Neuronal stem cell (in vitro differentiated cells): ENCODE measurements around the gene TBC1D22B.

ENCODE experiments used
- DNase-seq: peaks from one replicate; pipeline ENCODE4 v3.0.0-alpha.2; 2013; ENCODE audit warnings: low spot score
- H2AFZ ChIP-seq: one replicate; pipeline ENCODE4 v1.6.1; 2013; ENCODE audit warnings: mild to moderate bottlenecking, low read length, inconsistent platforms
- H2AK5ac ChIP-seq: 2 replicates; pipeline ENCODE4 v1.6.1; 2013; ENCODE audit warnings: low read depth, mild to moderate bottlenecking, inconsistent platforms, low read length, moderate library complexity, mixed read lengths
- H2BK120ac ChIP-seq: 2 replicates; pipeline ENCODE4 v1.6.1; 2013; ENCODE audit warnings: low read depth, mild to moderate bottlenecking, inconsistent platforms, low read length, moderate library complexity, mixed read lengths
- H2BK12ac ChIP-seq: one replicate; pipeline ENCODE4 v1.6.1; 2013; ENCODE audit warnings: low read length, inconsistent platforms
- H2BK15ac ChIP-seq: 2 replicates; pipeline ENCODE4 v1.6.1; 2013; ENCODE audit warnings: mild to moderate bottlenecking, low read length, inconsistent platforms, mixed read lengths
- H2BK5ac ChIP-seq: one replicate; pipeline ENCODE4 v1.6.1; 2013; ENCODE audit warnings: inconsistent platforms, mild to moderate bottlenecking, low read length, moderate library complexity
- H3K14ac ChIP-seq: one replicate; pipeline ENCODE4 v1.6.1; 2013; ENCODE audit warnings: low read length, inconsistent platforms
- H3K18ac ChIP-seq: 2 replicates; pipeline ENCODE4 v1.6.1; 2013; ENCODE audit warnings: low read length, inconsistent platforms
- H3K23ac ChIP-seq: 2 replicates; pipeline ENCODE4 v1.6.1; 2013; ENCODE audit warnings: low read depth, mild to moderate bottlenecking, mixed read lengths, low read length, inconsistent platforms; ENCODE audit not compliant: poor library complexity
- H3K27ac ChIP-seq: replicated peaks from 3 replicates; pipeline ENCODE4 v1.5.1; 2013; ENCODE audit warnings: low read length, inconsistent platforms
- H3K27me3 ChIP-seq, 3 experiments: 2 replicates each; pipeline ENCODE4 v1.6.1; 2013; ENCODE audit warnings: low read length in 3 of 3, mild to moderate bottlenecking in 2 of 3, inconsistent platforms in 1 of 3, low read depth in 1 of 3, mixed read lengths in 1 of 3, moderate library complexity in 1 of 3; ENCODE audit not compliant: control insufficient read depth in 3 of 3, insufficient read depth in 3 of 3
- H3K36me3 ChIP-seq, 2 donors: replicated peaks in 1 of 2; 2 replicates each; pipeline ENCODE4 v1.6.1; 2013; ENCODE audit warnings: low read length in 2 of 2; ENCODE audit not compliant: control insufficient read depth in 2 of 2, insufficient read depth in 2 of 2
- H3K4ac ChIP-seq: 2 replicates; pipeline ENCODE4 v1.6.1; 2013; ENCODE audit warnings: inconsistent platforms, mild to moderate bottlenecking, low read length, moderate library complexity
- H3K4me1 ChIP-seq, 2 donors: 1 replicate in 1 of 2; 2 replicates in 1 of 2; pipeline ENCODE4 v1.6.1; 2013; ENCODE audit warnings: low read length in 2 of 2, low read depth in 1 of 2; ENCODE audit not compliant: control insufficient read depth in 2 of 2, insufficient read depth in 1 of 2
- H3K4me2 ChIP-seq: one replicate; pipeline ENCODE4 v1.6.1; 2013; ENCODE audit warnings: mild to moderate bottlenecking, low read length, inconsistent platforms; ENCODE audit not compliant: insufficient read depth, poor library complexity, severe bottlenecking
- H3K4me3 ChIP-seq, 2 donors: 2 replicates each; pipeline ENCODE4 v1.5.1; 2013; ENCODE audit warnings: low read length in 2 of 2, mild to moderate bottlenecking in 2 of 2, inconsistent platforms in 1 of 2, moderate library complexity in 1 of 2
- H3K79me1 ChIP-seq: one replicate; pipeline ENCODE4 v1.6.1; 2013; ENCODE audit warnings: low read depth, mild to moderate bottlenecking, inconsistent platforms, low read length, moderate library complexity
- H3K9ac ChIP-seq: one replicate; pipeline ENCODE4 v1.6.1; 2013; ENCODE audit warnings: mild to moderate bottlenecking, low read depth, low read length, inconsistent platforms; ENCODE audit not compliant: poor library complexity
- H3K9me3 ChIP-seq, 2 donors: replicated peaks in 1 of 2; 2 replicates each; pipeline versions ENCODE3 to v1.6.1; 2013; ENCODE audit warnings: low read length in 2 of 2, mild to moderate bottlenecking in 2 of 2, inconsistent platforms in 1 of 2, low read depth in 1 of 2, mixed read lengths in 1 of 2, moderate library complexity in 1 of 2; ENCODE audit not compliant: control insufficient read depth in 2 of 2, insufficient read depth in 1 of 2
- H4K8ac ChIP-seq: one replicate; pipeline ENCODE4 v1.6.1; 2013; ENCODE audit warnings: low read depth, mild to moderate bottlenecking, inconsistent platforms, low read length, moderate library complexity
- H4K91ac ChIP-seq: one replicate; pipeline ENCODE4 v1.6.1; 2013; ENCODE audit warnings: low read length, low read depth, mild to moderate bottlenecking, inconsistent platforms; ENCODE audit not compliant: poor library complexity
- WGBS, 2 donors: extraction: QIAGEN DNeasy Blood & Tissue Kit; methylation state at CpG; one replicate each; pipeline ENCODE4 v1.1.7; 2013; ENCODE audit warnings: missing lambda C conversion rate in 2 of 2, mixed read lengths in 1 of 2; ENCODE audit not compliant: insufficient read length in 2 of 2, insufficient replicate concordance in 1 of 2; ENCODE audit errors: extremely low coverage in 2 of 2; 5-methylcytosine and 5-hydroxymethylcytosine counted together

The TBC1D22B gene

DNA sequence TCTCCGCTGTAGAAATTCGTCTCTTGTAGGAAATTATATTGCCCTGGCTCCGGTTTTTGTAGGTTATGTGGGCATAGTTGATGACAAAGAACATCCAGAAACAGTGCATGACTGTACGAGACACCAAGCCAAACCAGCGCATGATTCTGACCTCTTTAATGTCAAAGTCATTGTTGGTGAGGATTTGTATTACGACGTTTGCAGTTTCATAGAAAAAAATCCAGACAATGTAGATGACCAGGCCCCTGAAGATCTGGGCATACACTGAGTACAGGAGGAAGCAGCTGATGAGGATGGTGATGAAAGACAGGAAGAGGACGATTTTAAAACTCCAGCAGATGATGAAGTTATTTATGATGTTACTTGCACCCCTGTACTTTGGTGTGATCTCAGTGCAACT lies 39.1 kb upstream of the TBC1D22B start:
- H3K23ac ChIP-seq = no peak overlapping the region
- H4K8ac ChIP-seq = no peak overlapping the region
- H3K27me3 ChIP-seq = peaks cover 0 to 3% (median 0%) of the 10 kb centered on the region in 3 experiments
- H2BK15ac ChIP-seq = no peak overlapping the region
- no peak overlapping the region for H3K4me3 ChIP-seq
- H3K27ac ChIP-seq = no peak overlapping the region
- no peak overlapping the region for H4K91ac ChIP-seq
- H3K36me3 ChIP-seq = no peaks in the 10 kb centered on the region
- WGBS, 2 donors = no CpG with 5 or more reads among the region's 8 CpGs
- no peak overlapping the region for H2AK5ac ChIP-seq
- H3K4ac ChIP-seq = no peak overlapping the region
- H3K79me1 ChIP-seq = no peaks in the 10 kb centered on the region
- H3K9me3 ChIP-seq = no peaks in the 10 kb centered on the region
- H2BK5ac ChIP-seq = no peak overlapping the region
- H3K9ac ChIP-seq = no peak overlapping the region
- no peak for DNase-seq
- H2BK120ac ChIP-seq = no peak overlapping the region
- no peak overlapping the region for H3K14ac ChIP-seq
- peaks cover 2 to 4% of the 10 kb centered on the region in 2 donors for H3K4me1 ChIP-seq
- H3K4me2 ChIP-seq = no peak overlapping the region
- H2AFZ ChIP-seq = no peak overlapping the region
- H2BK12ac ChIP-seq = no peak overlapping the region
- no peak overlapping the region for H3K18ac ChIP-seq

GRCh38 chr6:37221585-37222124 lies 35.9 kb upstream of the TBC1D22B start:
- no peak for DNase-seq
- Histone ChIP-seq H4K8ac (no peak overlapping the region), H2BK120ac (no peak overlapping the region), H3K36me3 (no peaks in the 10 kb centered on the region), H3K23ac (peak overlapping the region; percentile 99), H3K27ac (peak overlapping the region; percentile 98), H4K91ac (peak overlapping the region; percentile 34), H2AK5ac (no peak overlapping the region), H3K9ac (peak overlapping the region; percentile 81), H3K4ac (no peak overlapping the region), H3K18ac (peak overlapping the region; percentile 98), H3K4me1 (peaks cover 2 to 4% of the 10 kb centered on the region in 2 donors), H3K79me1 (no peaks in the 10 kb centered on the region), H2AFZ (peak overlapping the region; percentile 95), H3K4me2 (peak overlapping the region; percentile 72), H3K9me3 (no peaks in the 10 kb centered on the region), H2BK12ac (no peak overlapping the region), H3K27me3 (no peaks in the 10 kb centered on the region), H2BK5ac (peak overlapping the region; percentile 93), H3K14ac (no peak overlapping the region), H2BK15ac (peak overlapping the region; percentile 71), H3K4me3 (peak overlapping the region; percentile 44 to 87)
- no CpG with 5 or more reads among the region's 6 CpGs for WGBS, 2 donors

DNA sequence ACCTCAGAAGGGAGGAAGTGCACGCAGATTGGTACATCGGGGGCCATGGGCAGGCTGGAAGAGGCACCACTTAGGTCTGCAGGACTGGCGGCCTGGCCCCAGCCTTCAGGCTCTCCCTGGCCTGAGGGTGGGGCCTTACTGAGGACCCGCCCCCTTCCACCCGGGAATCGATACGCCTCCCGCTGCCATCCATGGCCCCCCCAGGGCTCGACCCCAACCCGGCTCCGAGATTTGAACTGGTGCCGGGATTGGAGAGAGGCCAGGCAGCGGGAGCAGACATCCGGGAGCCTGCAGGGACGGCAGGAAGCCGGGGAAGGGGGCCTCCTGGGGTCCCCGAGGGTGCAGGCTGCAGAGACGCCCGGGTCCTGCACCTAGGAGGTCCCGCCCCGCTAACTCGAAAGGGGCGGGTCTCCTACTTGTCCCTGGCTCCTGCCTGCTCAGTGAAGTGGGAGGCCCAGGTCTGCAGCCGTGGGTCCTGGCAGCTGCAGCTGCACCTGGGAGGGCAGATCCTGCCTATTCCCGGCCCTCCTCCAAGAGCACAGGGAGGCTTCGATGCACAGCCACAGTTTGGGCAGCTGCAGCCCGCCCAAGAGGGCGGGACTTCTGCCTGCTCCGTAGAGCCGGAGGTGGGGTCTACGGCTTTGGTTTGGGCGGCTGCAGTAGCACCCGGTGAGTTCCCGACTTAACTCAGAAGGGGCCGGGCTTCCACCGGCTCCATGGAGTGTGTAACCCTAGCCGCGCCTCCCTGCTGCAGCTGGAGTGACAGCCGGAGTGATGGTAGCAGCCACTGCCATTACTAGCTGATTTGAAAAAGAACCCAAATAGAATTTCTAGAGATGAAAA lies 35.2 kb upstream of the TBC1D22B start:
- Histone ChIP-seq H2BK15ac (peak overlapping the region; percentile 71), H3K23ac (peak overlapping the region; percentile 99), H2AK5ac (no peak overlapping the region), H2BK12ac (no peak overlapping the region), H3K4me1 (peaks cover 2 to 4% of the 10 kb centered on the region in 2 donors), H2AFZ (peak overlapping the region; percentile 95), H3K79me1 (no peaks in the 10 kb centered on the region), H2BK120ac (no peak overlapping the region), H4K91ac (peak overlapping the region; percentile 34), H3K27ac (peak overlapping the region; percentile 98), H2BK5ac (peak overlapping the region; percentile 93), H3K4me2 (peak overlapping the region; percentile 72), H3K4me3 (peak overlapping the region; percentile 44 to 87), H3K18ac (peak overlapping the region; percentile 98), H4K8ac (no peak overlapping the region), H3K9me3 (no peaks in the 10 kb centered on the region), H3K4ac (no peak overlapping the region), H3K36me3 (no peaks in the 10 kb centered on the region), H3K14ac (no peak overlapping the region), H3K9ac (peak overlapping the region; percentile 81), H3K27me3 (no peaks in the 10 kb centered on the region)
- DNase-seq = peak; percentile 87
- no CpG with 5 or more reads among the region's 39 CpGs for WGBS, 2 donors

DNA sequence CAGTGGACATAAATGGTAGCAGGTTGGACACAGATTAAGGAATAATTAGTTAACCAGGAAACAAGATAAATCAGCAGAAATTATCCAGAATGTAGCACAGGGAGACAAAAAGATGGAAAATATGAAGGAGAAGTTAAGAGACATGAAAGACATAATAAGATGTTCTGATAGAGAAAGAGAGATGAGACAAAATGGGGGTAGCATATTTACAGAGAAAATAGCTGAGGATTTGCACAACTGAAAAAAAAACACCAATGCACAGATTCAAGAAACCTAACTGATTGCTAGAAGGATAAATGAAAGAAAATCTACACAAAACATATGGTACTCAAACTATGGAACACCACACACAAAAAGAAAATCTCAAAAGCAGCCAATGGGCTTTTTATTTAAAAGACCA lies 34.6 kb upstream of the TBC1D22B start:
- H4K8ac ChIP-seq = no peak overlapping the region
- no peak overlapping the region for H3K4ac ChIP-seq
- peak overlapping the region; percentile 72 for H3K4me2 ChIP-seq
- no peak overlapping the region for H3K18ac ChIP-seq
- no peak overlapping the region for H2BK15ac ChIP-seq
- peaks cover 2 to 4% of the 10 kb centered on the region in 2 donors for H3K4me1 ChIP-seq
- H3K27me3 ChIP-seq = no peaks in the 10 kb centered on the region
- no peak overlapping the region for H4K91ac ChIP-seq
- H3K9ac ChIP-seq = no peak overlapping the region
- H3K23ac ChIP-seq = no peak overlapping the region
- H3K14ac ChIP-seq = no peak overlapping the region
- no peak overlapping the region for H2AK5ac ChIP-seq
- no peak overlapping the region for H2BK5ac ChIP-seq
- H3K27ac ChIP-seq = no peak overlapping the region
- H3K79me1 ChIP-seq = no peaks in the 10 kb centered on the region
- H3K36me3 ChIP-seq = no peaks in the 10 kb centered on the region
- peak overlapping the region in 1 of 2 donors; percentile 44 for H3K4me3 ChIP-seq
- H2AFZ ChIP-seq = peak overlapping the region; percentile 95
- H2BK120ac ChIP-seq = no peak overlapping the region
- H3K9me3 ChIP-seq = no peaks in the 10 kb centered on the region
- H2BK12ac ChIP-seq = no peak overlapping the region
- DNase-seq = no peak
